DMS53 treated with DMSO at 0.1 percent for 48 hours (cell line): ENCODE measurements around the gene GARIN5A.
"Not testable (repeated sequence)": the region's sequence is repeated elsewhere in the genome, so short reads cannot be mapped to it uniquely, and the experiment has no call there.

ENCODE experiments used
- DNase-seq: peaks from one replicate; lab custom pipeline; 2025; ENCODE audit not compliant: unreplicated experiment; lab: John Stamatoyannopoulos, UW

The GARIN5A gene

DNA sequence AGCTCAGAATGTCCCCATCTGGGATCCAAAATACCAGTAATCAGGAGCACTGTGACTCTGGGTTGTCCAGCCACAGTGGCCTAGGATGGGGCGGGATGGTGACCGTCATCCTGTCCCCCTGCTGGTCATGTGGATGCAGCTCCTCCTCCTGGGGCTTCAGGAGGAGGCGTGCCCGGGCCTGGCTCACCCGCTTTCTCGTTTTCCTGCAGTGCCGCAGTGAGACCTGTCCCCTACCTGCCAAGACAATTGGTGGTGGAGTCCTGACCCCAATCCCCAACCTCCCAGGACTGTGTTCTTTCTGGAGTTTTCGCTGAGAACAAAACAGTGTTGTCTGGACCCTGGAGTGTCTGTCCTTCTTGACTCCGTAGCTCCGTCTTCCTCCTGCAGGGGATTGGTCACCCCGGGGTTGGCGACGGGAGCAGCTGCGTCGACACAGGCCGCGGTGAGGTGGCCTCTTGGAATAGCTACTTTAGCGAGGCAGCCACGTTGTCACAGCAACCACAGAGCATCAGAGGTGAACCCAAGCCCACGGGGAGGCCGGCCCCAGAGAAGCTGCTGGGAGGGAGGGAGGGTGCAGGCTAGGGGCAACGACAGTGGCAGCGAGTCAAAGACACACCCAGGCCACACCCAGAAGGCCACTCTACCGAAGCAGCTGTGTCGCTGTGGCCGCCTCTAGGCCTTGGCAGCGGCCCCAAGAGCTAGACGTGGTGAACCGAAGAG, 10.5 kb downstream of the GARIN5A start:
- DNase-seq: no peak

DNA sequence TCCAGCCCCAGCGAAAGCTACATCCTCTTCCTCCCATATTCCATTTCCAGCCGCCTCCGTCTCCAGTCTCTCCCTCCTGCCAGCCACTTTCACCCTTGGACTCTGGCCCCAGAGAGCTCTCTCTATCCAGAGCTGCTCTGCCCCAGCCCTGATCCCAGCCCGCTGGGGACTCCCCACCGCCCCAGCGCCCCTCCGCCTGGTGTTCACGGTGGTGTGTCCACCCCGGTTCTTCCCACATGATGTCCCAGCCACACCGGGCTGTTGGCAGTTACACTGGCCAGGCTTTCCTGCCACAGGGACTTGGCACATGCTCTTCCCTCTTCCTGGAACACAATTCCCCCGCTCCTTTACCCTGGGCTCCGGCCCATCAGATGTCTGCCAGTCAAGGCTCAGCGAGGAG, 11.6 kb downstream of the GARIN5A start:
- no peak for DNase-seq

DNA sequence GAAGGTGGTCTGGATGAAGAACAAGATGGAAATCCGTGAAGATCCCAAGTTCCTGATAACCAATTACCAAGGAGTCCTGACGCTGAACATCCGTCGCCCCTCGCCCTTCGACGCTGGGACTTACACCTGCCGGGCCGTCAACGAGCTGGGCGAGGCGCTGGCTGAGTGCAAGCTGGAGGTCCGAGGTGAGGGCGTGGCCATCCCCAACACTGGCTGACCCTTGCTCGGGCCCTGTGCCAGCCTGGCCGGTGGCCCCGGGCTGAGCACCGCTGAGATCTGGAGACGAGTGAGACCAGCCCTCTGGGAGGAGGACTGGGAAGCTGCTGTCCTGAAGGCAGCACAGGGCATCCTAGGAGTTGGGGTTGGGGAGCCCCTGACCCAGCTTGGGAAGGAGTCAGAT, 12.3 kb downstream of the GARIN5A start:
- no peak for DNase-seq

DNA sequence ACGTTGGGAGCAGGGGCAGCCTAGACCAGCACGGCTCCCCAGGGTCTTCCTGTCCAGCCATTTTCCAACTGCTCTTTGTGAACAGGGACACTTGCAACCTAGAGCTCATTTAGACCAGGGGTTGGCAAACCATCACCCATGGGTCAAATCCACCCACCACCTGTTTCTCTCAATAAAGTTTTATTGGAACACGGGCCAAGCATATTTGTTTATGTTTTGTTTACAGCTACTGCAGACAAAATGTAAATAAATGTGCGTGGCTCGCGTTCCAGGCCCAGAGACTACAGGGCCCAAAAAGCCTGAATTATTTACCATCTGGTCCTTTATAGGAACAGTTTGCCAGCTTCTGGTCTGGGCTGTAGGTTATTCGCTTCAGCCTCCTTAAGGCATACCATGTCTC, 13.7 kb downstream of the GARIN5A start:
- DNase-seq: no peak

DNA sequence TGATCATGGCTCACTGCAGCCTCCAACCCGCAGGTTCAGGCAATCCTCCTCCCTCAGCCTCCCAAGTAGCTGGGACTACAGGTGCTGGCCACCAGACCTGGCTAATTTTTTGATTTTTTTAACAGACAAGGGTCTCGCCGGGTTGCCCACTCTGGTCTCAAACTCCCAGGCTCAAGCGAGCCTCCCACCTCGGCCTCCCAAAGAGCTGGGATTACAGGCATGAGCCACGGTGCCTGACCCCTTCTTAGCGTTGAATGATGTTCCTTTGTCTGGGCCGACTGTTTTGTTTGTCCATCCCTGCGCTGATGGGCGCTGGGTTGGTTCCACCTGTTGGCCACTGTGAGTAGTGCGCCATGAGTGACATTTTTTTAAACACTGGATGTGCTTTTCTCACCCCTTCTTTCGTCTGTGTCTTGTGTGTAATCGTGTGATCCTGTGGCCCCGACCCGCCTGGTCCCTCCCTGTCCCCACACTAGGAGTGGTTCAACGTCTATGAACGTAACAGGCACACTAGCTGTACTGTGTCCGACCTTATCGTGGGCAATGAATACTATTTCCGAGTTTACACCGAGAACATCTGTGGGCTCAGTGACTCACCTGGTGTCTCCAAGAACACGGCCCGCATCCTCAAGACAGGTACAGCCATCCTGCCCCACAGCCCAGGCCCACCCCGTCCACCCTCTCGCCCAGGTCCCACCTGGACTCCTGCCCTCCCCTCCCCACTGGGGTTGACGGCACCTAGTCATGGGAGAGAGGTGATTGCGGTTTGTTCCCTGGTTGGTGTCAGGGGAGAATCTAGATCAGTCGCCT, 15.4 kb downstream of the GARIN5A start:
- DNase-seq: peak; percentile 58

DNA sequence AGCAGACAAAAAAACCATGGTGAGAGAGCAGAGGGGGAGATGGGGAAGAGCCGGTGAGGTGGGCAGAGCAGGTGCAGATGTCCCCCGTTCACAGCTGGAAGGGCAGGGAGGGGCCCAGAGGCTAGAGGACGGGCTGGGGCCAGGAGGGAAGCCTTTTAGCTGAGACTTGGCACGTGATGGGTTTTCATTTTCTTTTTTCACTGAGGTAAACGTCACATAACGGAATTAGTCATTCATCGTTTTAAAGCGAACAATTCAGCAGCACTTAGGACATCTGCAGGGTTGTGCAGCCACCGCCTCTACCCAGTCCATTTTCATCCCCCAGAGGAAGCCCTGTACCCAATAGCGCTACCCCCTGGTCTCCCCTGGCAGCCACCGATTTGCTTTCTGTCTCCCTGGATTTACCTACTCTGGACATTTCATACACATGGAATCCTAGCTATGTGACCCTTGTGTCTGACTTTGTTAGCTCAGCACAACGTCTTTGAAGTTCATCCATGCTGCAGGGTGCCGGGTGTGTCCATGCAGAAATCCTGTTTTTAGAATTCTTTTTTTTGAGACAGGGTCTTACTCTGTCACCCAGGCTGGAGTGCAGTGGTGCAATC, 16.4 kb downstream of the GARIN5A start:
- DNase-seq: no peak

DNA sequence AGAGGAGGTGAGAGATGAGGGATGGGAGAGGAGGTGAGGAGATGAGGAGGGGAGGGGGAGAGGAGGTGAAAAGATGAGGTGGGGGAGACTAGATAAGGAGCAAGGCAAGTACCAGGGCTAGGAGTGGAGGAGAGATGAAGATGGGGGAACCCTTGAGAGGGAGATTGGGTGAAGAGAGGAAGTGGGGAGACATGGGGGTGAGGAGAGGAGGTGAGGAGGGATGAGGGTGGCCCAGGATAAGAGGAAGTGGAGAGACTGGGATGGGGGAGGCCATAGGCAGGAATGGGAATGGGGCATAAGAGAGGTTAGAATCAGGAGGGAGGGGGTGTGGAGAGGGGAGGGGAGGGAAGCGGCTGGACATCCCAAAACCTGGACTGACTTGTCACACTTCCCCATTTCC, 17.0 kb downstream of the GARIN5A start:
- DNase-seq: no peak

DNA sequence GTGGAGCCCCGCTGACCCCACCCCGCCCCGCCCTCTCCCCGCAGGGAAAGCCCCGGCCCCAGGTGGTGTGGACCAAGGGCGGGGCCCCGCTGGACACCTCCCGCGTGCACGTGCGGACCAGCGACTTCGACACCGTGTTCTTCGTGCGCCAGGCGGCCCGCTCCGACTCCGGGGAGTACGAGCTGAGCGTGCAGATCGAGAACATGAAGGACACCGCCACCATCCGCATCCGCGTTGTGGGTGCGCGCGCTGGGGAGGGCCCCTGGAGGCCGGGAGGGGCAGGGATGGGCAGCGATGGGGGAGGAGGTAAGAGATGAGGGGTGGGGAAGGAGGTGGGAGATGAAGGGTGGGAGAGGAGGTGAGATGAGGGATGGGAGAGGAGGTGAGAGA, 17.6 kb downstream of the GARIN5A start:
- no peak for DNase-seq

DNA sequence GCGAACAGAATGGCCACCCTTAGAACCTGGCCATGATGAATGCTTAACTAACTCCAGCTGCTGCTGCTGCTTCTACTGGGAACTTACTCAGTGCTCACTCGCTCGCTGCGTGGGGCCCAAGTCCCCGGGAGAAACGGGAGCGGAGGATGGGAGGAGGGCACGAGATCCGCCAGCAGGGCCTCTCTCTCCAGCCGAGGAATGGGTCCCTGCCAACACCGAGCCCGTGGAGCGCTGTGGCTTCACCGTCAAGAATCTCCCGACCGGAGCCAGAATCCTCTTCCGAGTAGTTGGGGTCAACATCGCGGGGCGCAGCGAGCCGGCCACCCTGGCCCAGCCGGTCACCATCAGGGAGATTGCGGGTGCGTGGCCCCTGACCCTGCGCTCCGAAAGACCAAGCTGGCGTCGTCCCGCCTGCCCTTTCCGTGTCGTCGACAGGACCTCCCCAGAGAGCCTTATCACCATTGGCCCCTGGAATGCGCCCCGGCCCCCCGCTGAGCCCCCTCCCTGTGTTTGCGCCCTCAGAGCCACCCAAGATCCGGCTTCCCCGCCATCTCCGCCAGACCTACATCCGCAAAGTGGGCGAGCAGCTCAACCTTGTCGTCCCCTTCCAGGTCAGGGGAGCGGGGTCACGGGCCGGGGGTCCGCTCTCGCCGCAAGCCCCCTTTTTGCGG, 18.1 kb downstream of the GARIN5A start:
- DNase-seq: no peak

DNA sequence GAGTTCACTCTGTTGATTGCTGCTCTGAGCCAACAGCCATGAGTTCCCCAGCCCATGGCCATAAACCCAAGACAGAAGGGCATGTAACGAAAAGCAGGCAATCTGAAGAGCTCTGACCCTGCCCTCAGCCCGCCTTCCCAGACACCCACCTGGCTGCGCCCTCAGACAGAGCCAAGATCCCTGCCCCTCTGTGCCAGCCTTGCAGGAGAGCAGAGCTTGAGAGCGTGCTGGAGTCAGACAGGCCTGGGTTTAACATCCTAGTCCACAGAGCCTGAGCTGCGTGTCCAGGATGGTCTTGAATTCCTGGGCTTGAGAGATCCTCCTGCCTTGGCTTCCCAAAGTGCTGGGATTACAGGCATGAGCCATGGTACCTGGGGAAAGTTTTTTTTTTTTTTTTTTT, 19.3 kb downstream of the GARIN5A start:
- no peak for DNase-seq

DNA sequence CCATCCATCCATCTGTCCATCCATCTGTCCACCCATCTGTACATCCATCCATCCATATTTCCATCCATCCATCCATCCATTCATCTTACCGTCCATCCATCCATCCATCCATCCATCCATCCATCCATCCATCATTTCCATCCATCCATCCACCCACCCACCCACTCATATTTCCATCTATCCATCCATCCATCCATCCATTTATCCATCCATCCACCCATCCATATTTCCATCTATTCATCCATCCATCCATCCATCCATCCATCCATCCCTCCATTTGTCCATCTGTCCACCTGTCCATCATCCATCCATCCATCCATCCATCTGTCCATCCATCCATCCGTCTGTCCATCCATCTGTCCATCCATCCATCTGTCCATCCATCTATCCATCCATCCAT, 20.7 kb downstream of the GARIN5A start:
- no peak for DNase-seq

DNA sequence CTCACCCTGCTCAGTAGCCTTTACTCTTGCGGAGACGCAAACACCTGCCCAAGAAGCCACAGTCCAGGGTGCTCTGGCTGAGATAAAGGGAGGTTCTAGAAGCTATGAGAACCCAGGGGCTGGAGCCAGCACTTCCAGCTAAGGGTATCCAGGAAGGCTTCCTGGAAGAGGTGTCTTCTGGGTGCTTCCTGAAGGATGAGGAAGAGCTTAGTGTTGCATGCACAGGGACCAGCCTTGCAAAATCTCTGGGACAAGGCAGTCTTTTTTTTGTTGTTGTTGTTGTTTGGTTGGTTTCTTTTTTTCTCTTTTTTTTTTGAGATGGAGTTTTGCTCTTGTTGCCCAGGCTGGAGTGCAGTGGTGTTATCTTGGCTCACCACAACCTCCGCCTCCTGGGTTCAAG, 23.4 kb downstream of the GARIN5A start:
- DNase-seq: no peak

DNA sequence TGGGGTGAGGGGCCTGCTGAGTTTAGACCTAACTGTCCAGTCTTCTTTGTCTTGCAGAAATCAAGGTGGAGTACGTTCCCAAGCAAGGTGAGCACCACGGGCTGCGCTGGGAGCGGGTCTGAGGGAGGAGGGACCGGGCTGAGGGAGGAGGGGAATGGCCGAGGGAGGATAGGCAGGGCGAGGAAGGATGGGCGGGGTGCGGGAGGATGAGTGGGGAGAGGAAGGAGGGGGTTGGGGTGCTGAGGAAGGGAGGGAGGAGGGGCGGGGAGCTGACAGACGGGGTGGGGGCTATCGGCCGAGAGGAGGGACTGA, 25.5 kb downstream of the GARIN5A start:
- DNase-seq: no peak

DNA sequence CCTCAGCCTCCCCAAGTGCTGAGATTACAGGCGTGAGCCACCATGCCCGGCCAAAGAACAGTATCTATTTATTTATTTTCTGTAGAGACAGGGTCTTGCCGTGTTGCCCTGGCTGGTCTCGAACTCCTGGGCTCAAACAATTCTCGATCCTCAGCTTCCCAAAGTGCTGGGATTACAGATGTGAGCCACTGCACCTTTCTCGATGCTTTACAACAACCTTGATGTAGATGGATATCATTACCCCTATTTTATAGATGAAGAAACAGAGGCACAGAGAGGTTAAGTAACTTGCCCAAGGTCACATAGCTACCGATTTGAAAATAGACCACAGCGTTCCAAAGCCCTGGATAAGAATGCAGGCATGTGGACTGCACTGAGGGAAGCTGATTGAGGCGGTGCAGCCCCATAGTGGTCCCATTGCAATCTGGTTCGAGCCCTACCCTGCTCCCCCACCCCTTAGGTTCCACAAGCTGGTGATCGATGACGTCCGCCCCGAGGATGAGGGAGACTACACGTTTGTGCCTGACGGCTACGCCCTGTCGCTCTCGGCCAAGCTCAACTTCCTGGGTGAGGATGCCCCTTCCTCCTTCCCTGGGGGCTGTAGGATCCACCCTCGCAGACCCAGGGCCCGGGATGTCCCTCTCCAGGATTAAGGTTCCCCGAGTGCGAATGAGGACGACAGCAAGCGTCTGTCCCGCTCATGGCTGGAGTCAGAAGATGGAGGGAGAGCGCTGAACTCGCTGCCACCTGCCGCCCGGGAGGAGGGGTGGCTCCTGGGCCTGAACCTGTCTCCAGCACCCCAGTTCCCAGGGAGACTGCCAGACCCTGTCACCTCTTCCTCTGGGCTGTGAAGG, 26.1 kb downstream of the GARIN5A start:
- DNase-seq: no peak

DNA sequence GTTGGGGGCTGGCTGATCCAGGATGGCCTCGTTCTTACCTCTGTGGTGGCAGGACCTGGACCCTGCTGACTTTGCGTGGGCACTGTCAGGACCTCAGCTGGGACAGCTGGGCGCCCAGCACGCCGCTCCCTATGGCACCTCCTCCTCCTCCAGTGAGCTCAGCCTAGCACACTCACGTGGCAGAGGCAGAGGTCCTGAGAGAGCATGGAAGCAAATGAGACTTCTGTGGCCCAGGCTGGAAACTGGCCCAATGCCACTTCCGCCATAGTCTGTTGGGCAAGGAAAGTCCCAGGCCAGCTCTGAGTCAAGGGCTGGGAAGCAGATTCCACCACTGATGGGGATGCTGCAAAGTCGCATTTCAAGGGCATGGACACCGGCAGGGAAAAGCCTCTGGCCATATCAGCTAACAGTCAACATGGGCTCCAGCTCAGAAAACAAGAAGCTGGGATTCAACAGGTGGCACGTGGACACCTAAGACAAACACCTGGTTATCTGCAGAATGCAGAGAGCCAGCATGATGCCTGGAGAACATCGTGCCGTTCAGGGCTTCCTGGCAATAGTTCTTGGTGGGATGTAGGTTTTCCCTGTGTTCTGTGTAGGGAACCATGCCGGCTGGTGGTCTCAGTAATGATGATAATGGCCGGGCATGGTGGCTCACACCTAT, 27.3 kb downstream of the GARIN5A start:
- DNase-seq: no peak

DNA sequence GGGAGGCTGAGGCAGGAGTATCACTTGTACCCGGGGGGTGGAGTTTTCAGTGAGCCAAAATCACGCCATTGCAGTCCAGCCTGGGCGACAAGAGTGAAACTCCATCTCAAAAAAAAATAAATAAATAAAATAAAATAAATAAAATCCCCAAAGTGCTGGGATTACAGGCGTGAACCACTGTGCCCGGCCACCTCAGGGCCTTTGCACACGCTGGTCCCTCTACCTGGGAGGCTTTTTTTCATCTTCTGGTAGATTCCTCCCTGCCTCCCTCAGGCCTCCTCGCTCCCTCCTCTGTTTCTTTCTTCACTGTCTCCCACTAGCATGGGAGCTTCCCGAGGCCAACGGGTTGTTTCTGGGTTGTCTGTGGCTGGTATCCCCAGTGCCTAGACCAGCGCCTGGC, 28.9 kb downstream of the GARIN5A start:
- DNase-seq: no peak

DNA sequence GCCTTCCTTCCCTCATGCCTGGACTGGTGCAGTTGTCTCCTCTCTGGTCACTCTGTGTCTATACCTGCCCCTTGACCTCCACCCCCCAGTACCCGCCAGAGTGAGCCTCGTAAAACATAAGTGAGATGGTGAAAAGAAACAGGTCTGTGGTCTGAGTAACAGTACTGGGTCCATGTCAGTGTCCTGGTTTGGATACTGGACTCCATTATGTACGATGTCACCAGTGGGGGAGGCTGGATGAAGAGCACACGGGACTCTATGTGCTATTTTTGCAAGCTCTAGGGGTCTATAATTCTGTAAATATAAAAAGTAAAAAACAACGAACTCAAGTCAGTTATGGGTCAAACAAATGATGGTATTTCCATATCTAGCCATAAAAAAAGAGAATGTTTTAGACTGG, 29.6 kb downstream of the GARIN5A start:
- no peak for DNase-seq

DNA sequence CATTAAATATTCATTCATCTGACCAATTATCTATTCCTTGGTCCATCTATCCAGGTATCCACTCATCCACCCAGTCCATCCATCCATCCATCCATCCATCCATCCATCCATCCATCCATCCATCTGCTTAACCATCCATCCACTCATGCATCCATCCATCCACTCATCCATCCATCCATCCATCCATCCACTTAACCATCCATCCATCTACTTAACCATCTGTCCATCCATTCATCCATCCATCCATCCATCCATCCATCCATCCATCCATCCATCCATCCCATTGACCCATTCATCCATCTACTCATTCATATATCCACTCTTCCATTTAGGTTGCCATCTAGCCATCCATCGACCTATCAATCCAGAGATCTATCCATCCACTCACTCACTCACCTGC, 32.6 kb downstream of the GARIN5A start:
- no peak for DNase-seq

DNA sequence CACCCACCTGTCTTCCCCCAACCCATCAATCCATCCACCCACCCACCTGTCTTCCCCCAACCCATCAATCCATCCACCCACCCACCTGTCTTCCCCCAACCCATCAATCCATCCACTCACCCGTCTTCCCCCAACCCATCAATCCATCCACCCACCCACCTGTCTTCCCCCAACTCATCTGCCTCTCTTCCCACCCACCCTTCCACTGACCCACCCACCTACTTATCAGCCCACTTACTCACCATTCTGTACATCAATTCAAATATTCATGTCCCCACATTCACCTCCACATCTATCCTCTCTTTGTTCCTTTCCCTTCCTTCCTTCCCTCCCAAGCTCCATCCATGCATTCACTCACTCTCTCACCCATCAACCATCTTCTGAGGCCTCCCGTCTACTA, 37.5 kb downstream of the GARIN5A start:
- not testable (repeated sequence) for DNase-seq

DNA sequence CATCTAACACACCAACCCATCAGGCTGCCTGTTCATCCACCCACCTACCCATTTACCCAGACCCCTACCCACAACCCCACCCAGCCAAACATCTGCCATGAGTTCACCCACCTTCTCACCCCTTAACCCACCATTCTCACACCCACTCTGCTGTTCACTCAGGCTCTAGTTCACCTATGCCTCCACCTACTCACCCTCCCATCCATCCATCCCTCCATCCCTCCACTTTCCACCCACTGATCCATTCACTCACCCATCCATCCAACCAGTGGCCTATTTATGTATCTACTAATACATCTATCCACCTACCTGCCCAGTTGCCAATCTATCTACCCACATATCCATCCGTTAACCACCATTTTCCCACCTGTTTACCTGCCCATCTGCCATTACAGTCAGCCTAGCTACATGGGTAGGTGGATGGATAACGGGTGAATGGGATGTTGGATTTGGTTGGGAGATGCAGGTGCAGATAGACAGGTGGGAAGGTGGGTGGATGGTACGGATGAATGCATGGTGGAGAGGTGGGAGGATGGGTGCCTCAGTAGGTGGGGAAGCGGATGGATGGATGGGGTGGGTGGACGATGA, 38.7 kb downstream of the GARIN5A start:
- DNase-seq: no peak
